Endometrial microvascular endothelial cells (primary cell): ENCODE measurements around the gene NUTF2. TPM values are rescaled to one million over a fixed set of nuclear protein-coding genes. Genes with fewer than 3 reads are reported as not detected.

Experiments used
- in situ Hi-C: cut with HindIII; loops from 2 replicates; pipeline ENCODE4 v1.10.0; 2017; ENCODE audit warnings: low sequenced_read_pairs, low pct_unique_long_range_greater_than_20kb; ENCODE audit errors: inconsistent ontology term
- total RNA-seq: library from RNA; depleted of rRNA; stranded (reverse); fragments of >200 nt; gene quantifications from one replicate; pipeline ENCODE4 v1.2.3, GENCODE V29; 2015; ENCODE audit errors: inconsistent ontology term

The NUTF2 gene
- total RNA-seq, result 171 TPM

- in situ Hi-C loops, result no loop called here
These were observed at the start of gene NUTF2 for GRCh38 chr16:67846320-67847063. TSS of gene NUTF2 (plus strand) at chr16:67846933. CDS start at chr16:67865131, 18,198 bp downstream.

GRCh38 chr16:67800338-67800926 is 46.3 kb upstream of the NUTF2 start:
- in situ Hi-C loops, result loop anchor here (25.0 kb wide), 1 partner anchor 113 kb away; no protein-coding TSS in a partner anchor

- in situ Hi-C loops, result loop anchor here (25.0 kb wide), 1 partner anchor 114 kb away; no protein-coding TSS in a partner anchor
These were observed 45.5 kb upstream of the NUTF2 start for GRCh38 chr16:67801241-67801640.

- in situ Hi-C loops, result loop anchor here (25.0 kb wide), 1 partner anchor 115 kb away; no protein-coding TSS in a partner anchor
These were observed 44.9 kb upstream of the NUTF2 start for GRCh38 chr16:67801883-67802282.

GRCh38 chr16:67803894-67804293 is 42.8 kb upstream of the NUTF2 start:
- in situ Hi-C loops, result loop anchor here (25.0 kb wide), 1 partner anchor 117 kb away; no protein-coding TSS in a partner anchor

- in situ Hi-C loops, result loop anchor here (25.0 kb wide), 1 partner anchor 118 kb away; no protein-coding TSS in a partner anchor
These were observed 41.7 kb upstream of the NUTF2 start for GRCh38 chr16:67804853-67805542.

GRCh38 chr16:67805718-67806427 is 40.9 kb upstream of the NUTF2 start:
- in situ Hi-C loops, result loop anchor here (25.0 kb wide), 1 partner anchor 119 kb away; no protein-coding TSS in a partner anchor

GRCh38 chr16:67806428-67807147 is 40.1 kb upstream of the NUTF2 start, which contains the start of the genes RANBP10 and TSNAXIP1:
TSS of gene RANBP10 (minus strand) at chr16:67806560. CDS start at chr16:67806536, 24 bp downstream.
TSS of gene TSNAXIP1 (plus strand) at chr16:67806889. CDS start at chr16:67807150, 261 bp downstream.
- in situ Hi-C loops, result loop anchor here (25.0 kb wide), 1 partner anchor 119 kb away; no protein-coding TSS in a partner anchor

GRCh38 chr16:67807148-67807682 is 39.5 kb upstream of the NUTF2 start:
- in situ Hi-C loops, result loop anchor here (25.0 kb wide), 1 partner anchor 120 kb away; no protein-coding TSS in a partner anchor

- in situ Hi-C loops, result loop anchor here (25.0 kb wide), 1 partner anchor 125 kb away; no protein-coding TSS in a partner anchor
These were observed 34.8 kb upstream of the NUTF2 start for GRCh38 chr16:67811899-67812298.

GRCh38 chr16:67814567-67814966 is 32.2 kb upstream of the NUTF2 start:
- in situ Hi-C loops, result loop anchor here (25.0 kb wide), 1 partner anchor 127 kb away; no protein-coding TSS in a partner anchor

GRCh38 chr16:67820608-67821259 is 26.0 kb upstream of the NUTF2 start:
- in situ Hi-C loops, result loop anchor here (25.0 kb wide), 1 partner anchor 133 kb away; no protein-coding TSS in a partner anchor

GRCh38 chr16:67822511-67822910 is 24.2 kb upstream of the NUTF2 start:
- in situ Hi-C loops, result loop anchor here (25.0 kb wide), 1 partner anchor 135 kb away; no protein-coding TSS in a partner anchor

GRCh38 chr16:67825119-67825518 is 21.6 kb upstream of the NUTF2 start:
- in situ Hi-C loops, result no loop called here

GRCh38 chr16:67825906-67826305 is 20.8 kb upstream of the NUTF2 start:
- in situ Hi-C loops, result no loop called here

GRCh38 chr16:67828651-67829050 is 18.1 kb upstream of the NUTF2 start:
- in situ Hi-C loops, result no loop called here

- in situ Hi-C loops, result no loop called here
These were observed 13.7 kb upstream of the NUTF2 start for GRCh38 chr16:67833030-67833414.
